CD4-positive, alpha-beta T cell treated with Interleukin-21 for 1 hour (primary cell): ENCODE measurements around the gene CAB39.
A peak's percentile ranks its signal among the peaks of the same experiment; 100 is the strongest.

Experiments used
- DNase-seq: peaks from one replicate; pipeline ENCODE4 v3.0.0-alpha.2; 2020

Gene CAB39

GRCh38 chr2:230864605-230865306 is 152.1 kb downstream of the CAB39 start, which contains the start of gene ITM2C:
ITM2C (plus strand) TSS chr2:230864942; CDS start chr2:230865026, 84 bp downstream.
- DNase-seq = peak; percentile 77

GRCh38 chr2:230865307-230865765 is 152.7 kb downstream of the CAB39 start:
- peak; percentile 13 for DNase-seq

- peak; percentile 22 for DNase-seq
Measured at GRCh38 chr2:230865766-230866755, 153.4 kb downstream of the CAB39 start.

GRCh38 chr2:230866756-230867523 is 154.3 kb downstream of the CAB39 start:
- DNase-seq = peak; percentile 74

GRCh38 chr2:230868161-230868946 is 155.7 kb downstream of the CAB39 start:
- no peak for DNase-seq

- DNase-seq = no peak
Measured at GRCh38 chr2:230868947-230869913, 156.6 kb downstream of the CAB39 start.

- no peak for DNase-seq
Measured at GRCh38 chr2:230869914-230870543, 157.4 kb downstream of the CAB39 start.
